Measurements from ENCODE around the gene FAM117A.

FAM117A gene

DNA sequence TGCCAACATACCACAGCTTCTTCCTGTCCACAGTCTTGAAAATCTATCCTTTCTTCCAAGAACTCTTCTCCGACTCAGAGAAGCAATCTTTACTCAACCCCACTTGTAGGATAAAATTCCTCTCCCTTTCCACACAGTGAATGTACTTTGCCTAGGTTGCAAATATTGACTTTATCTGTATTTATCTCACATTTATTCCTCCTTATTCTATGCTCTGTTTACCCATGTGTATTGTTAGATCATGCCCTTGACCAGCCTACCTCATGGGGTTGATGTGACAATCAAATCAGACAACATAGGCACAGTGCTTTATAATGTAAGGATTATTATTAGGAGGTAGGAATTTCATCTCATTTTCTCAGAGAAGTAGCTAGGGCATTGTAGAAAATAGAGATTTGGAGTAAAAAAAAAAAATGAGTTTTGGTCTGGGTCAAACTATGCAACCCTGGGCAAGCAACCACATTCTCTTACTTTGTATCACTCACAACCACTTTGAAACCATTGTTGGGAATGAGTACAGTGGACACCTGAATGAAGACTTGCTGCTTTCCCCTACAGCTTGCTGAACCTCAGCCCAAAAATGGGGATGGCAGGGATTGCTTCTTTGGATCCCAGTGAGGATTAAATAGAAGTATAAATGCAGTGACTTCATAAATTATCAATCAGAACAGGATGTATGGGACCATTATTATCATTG, 47.1 kb downstream of the FAM117A start:
- no peak overlapping the region for H3K27ac ChIP-seq (ENCODE audit: extremely low read depth, low read depth, low read length)
- H3K4me1 ChIP-seq (ENCODE audit: control insufficient read depth, insufficient read depth, low read length) = no peaks in the 10 kb centered on the region
- peaks cover 20 to 59% of the 10 kb centered on the region in 2 experiments for H3K36me3 ChIP-seq (ENCODE audit: control insufficient read depth in 2 of 2, insufficient read depth in 1 of 2, low read length in 2 of 2)
- ChIA-PET POLR2A (interaction anchor here (3.6 kb wide), 1 partner anchor 47 kb away, joined by 17 read pairs; the partner anchor contains the start of gene FAM117A), CTCF (interaction anchor here (0.6 to 2.3 kb wide), 5 partner anchors 22 to 159 kb away, joined by 3 to 7 read pairs (median 3); no protein-coding TSS in a partner anchor)
- no peak overlapping the region for H3K4me3 ChIP-seq (ENCODE audit: low read depth, low read length)
- TF ChIP-seq ZNF324 (tag by site-specific recombination; IDR thresholded peaks at IDR 0.05) (no peak), ZNF155 (tag by site-specific recombination; IDR thresholded peaks at IDR 0.05) (no peak), ZNF37A (tag by site-specific recombination; IDR thresholded peaks at IDR 0.05) (no peak), ZFHX2 (tag by site-specific recombination; conservative IDR thresholded peaks at IDR 0.05) (no peak), IKZF3 (tag by site-specific recombination; IDR thresholded peaks at IDR 0.05) (no peak), ZNF248 (tag by site-specific recombination; IDR thresholded peaks at IDR 0.05) (no peak), KLF7 (tag by site-specific recombination; IDR thresholded peaks at IDR 0.05; ENCODE audit: borderline replicate concordance) (no peak), GLIS1 (tag by site-specific recombination; IDR thresholded peaks at IDR 0.05) (no peak), ZNF404 (tag by site-specific recombination; IDR thresholded peaks at IDR 0.05) (no peak), ZXDB (tag by site-specific recombination; IDR thresholded peaks at IDR 0.05) (no peak)
- TF ChIP-seq, protein P1, sequence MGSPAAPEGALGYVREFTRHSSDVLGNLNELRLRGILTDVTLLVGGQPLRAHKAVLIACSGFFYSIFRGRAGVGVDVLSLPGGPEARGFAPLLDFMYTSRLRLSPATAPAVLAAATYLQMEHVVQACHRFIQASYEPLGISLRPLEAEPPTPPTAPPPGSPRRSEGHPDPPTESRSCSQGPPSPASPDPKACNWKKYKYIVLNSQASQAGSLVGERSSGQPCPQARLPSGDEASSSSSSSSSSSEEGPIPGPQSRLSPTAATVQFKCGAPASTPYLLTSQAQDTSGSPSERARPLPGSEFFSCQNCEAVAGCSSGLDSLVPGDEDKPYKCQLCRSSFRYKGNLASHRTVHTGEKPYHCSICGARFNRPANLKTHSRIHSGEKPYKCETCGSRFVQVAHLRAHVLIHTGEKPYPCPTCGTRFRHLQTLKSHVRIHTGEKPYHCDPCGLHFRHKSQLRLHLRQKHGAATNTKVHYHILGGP (tag by site-specific recombination; IDR thresholded peaks at IDR 0.05) = no peak
- TF ChIP-seq, protein P2, sequence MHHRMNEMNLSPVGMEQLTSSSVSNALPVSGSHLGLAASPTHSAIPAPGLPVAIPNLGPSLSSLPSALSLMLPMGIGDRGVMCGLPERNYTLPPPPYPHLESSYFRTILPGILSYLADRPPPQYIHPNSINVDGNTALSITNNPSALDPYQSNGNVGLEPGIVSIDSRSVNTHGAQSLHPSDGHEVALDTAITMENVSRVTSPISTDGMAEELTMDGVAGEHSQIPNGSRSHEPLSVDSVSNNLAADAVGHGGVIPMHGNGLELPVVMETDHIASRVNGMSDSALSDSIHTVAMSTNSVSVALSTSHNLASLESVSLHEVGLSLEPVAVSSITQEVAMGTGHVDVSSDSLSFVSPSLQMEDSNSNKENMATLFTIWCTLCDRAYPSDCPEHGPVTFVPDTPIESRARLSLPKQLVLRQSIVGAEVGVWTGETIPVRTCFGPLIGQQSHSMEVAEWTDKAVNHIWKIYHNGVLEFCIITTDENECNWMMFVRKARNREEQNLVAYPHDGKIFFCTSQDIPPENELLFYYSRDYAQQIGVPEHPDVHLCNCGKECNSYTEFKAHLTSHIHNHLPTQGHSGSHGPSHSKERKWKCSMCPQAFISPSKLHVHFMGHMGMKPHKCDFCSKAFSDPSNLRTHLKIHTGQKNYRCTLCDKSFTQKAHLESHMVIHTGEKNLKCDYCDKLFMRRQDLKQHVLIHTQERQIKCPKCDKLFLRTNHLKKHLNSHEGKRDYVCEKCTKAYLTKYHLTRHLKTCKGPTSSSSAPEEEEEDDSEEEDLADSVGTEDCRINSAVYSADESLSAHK (tag by site-specific recombination; IDR thresholded peaks at IDR 0.05) = no peak
- TF ChIP-seq, protein P3, sequence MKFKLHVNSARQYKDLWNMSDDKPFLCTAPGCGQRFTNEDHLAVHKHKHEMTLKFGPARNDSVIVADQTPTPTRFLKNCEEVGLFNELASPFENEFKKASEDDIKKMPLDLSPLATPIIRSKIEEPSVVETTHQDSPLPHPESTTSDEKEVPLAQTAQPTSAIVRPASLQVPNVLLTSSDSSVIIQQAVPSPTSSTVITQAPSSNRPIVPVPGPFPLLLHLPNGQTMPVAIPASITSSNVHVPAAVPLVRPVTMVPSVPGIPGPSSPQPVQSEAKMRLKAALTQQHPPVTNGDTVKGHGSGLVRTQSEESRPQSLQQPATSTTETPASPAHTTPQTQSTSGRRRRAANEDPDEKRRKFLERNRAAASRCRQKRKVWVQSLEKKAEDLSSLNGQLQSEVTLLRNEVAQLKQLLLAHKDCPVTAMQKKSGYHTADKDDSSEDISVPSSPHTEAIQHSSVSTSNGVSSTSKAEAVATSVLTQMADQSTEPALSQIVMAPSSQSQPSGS (tag by site-specific recombination; IDR thresholded peaks at IDR 0.05; ENCODE audit: low read depth) = no peak
- H3K9me3 ChIP-seq (ENCODE audit: control insufficient read depth, insufficient read depth, low read depth, low read length) = no peaks in the 10 kb centered on the region

DNA sequence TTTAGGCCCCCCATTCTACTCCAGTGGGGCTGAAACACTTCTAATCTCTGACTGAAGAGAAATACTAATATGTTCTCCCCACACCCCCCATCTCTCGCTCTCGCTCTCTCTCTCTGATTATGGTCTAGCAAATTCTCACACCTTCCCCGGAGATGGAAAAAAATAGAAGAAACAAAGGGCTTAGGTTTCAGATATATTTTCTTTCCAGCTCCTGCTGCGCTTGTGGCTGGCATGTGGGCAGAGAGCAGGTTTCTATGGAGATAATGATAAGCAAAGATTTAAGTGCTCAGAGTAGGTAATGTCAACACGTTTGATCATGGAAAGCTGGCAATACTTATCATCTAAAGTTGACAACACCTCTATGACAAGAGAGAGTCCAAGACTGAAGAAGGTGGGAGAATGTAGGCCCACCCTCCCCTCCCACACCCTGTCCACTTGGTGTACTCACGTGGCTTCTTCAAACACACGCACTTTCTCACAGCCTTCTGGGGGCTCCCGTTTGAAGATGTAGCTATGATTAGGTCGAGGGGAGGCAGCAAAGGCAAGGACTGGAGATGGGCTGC, 48.1 kb downstream of the FAM117A start:
- Histone ChIP-seq H3K4me1 (ENCODE audit: control insufficient read depth, insufficient read depth, low read length) (no peaks in the 10 kb centered on the region), H3K27ac (ENCODE audit: extremely low read depth, low read depth, low read length) (no peak overlapping the region), H3K9me3 (ENCODE audit: control insufficient read depth, insufficient read depth, low read depth, low read length) (no peaks in the 10 kb centered on the region), H3K4me3 (ENCODE audit: low read depth, low read length) (no peak overlapping the region), H3K36me3 (ENCODE audit: control insufficient read depth in 2 of 2, insufficient read depth in 1 of 2, low read length in 2 of 2) (peaks cover 20 to 57% of the 10 kb centered on the region in 2 experiments)
- TF ChIP-seq, protein P4, sequence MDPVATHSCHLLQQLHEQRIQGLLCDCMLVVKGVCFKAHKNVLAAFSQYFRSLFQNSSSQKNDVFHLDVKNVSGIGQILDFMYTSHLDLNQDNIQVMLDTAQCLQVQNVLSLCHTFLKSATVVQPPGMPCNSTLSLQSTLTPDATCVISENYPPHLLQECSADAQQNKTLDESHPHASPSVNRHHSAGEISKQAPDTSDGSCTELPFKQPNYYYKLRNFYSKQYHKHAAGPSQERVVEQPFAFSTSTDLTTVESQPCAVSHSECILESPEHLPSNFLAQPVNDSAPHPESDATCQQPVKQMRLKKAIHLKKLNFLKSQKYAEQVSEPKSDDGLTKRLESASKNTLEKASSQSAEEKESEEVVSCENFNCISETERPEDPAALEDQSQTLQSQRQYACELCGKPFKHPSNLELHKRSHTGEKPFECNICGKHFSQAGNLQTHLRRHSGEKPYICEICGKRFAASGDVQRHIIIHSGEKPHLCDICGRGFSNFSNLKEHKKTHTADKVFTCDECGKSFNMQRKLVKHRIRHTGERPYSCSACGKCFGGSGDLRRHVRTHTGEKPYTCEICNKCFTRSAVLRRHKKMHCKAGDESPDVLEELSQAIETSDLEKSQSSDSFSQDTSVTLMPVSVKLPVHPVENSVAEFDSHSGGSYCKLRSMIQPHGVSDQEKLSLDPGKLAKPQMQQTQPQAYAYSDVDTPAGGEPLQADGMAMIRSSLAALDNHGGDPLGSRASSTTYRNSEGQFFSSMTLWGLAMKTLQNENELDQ (tag by site-specific recombination; IDR thresholded peaks at IDR 0.05; ENCODE audit: low read depth) = no peak
- no peak for TF ChIP-seq ZNF354C (tag by site-specific recombination; IDR thresholded peaks at IDR 0.05; ENCODE audit: borderline replicate concordance, low read depth)
- CTCF ChIA-PET = interaction anchor here (0.6 to 2.3 kb wide), 5 partner anchors 14 to 146 kb away, joined by 3 to 7 read pairs (median 3); no protein-coding TSS in a partner anchor
- POLR2A ChIA-PET = interaction anchor here (3.6 kb wide), 1 partner anchor 48 kb away, joined by 17 read pairs; the partner anchor contains the start of gene FAM117A
